Natural killer cell treated with Interleukin-12 subunit alpha and Interleukin-12 subunit beta and Interleukin-15 and Interleukin-18, amount 100 ng/mL, for 72 hours (primary cell): ENCODE results near the gene TMEM250. TPM values are rescaled to one million over a fixed set of nuclear protein-coding genes. Genes with fewer than 3 reads are reported as not detected.

Experiments used
- ATAC-seq, 2 donors: fragments of 150-1000 bp; cut with Tn5 transposase in 1 of 2; sonication (Bioruptor Pico), chemical (Tn5 transposase) in 1 of 2; 2 replicates each; pipeline ENCODE4 v1.10.0; 2021
- DNase-seq: peaks from one replicate; pipeline ENCODE4 v3.0.0; 2022; ENCODE audit warnings: low spot score
- H3K27ac Mint-ChIP-seq, 2 donors: 1 replicate in 1 of 2; 2 replicates in 1 of 2; pipeline ENCODE4 v1.8.0; 2022; ENCODE audit warnings: mixed read lengths in 2 of 2, mild to moderate bottlenecking in 1 of 2, moderate library complexity in 1 of 2
- H3K27me3 Mint-ChIP-seq, 2 donors: 1 replicate in 1 of 2; 2 replicates in 1 of 2; pipeline ENCODE4 v1.8.0; 2022; ENCODE audit warnings: mixed read lengths in 2 of 2
- H3K36me3 Mint-ChIP-seq: one replicate; pipeline ENCODE4 v1.8.0; 2022; ENCODE audit warnings: mixed read lengths
- H3K4me1 Mint-ChIP-seq, 2 donors: 1 replicate in 1 of 2; 2 replicates in 1 of 2; pipeline ENCODE4 v1.8.0; 2022; ENCODE audit warnings: low read depth in 2 of 2, mixed read lengths in 2 of 2, mild to moderate bottlenecking in 1 of 2
- H3K4me3 Mint-ChIP-seq: one replicate; pipeline ENCODE4 v1.8.0; 2022; ENCODE audit warnings: mixed read lengths
- H3K9me3 Mint-ChIP-seq: 2 replicates; pipeline ENCODE4 v1.8.0; 2022; ENCODE audit warnings: mixed read lengths
- total RNA-seq, 2 donors: library from RNA; stranded (reverse); gene quantifications; one replicate each; pipeline ENCODE4 v1.2.3, GENCODE V29; 2022

The TMEM250 gene
- total RNA-seq, 2 donors from 2014 or later = 29.1 to 42.3 TPM

- ATAC-seq = no peak
- H3K4me1 Mint-ChIP-seq = peaks cover 0 to 7% of the 10 kb centered on the region in 2 donors
These were observed 13.2 kb upstream of the TMEM250 start for GRCh38 chr9:136131629-136132511.

GRCh38 chr9:136129176-136129575 lies 10.5 kb upstream of the TMEM250 start:
- H3K27me3 Mint-ChIP-seq = peaks cover 24 to 39% of the 10 kb centered on the region in 2 donors
- H3K4me1 Mint-ChIP-seq = peaks cover 0 to 5% of the 10 kb centered on the region in 2 donors
- no peaks in the 10 kb centered on the region for H3K36me3 Mint-ChIP-seq
- no peaks in the 10 kb centered on the region for H3K9me3 Mint-ChIP-seq
- H3K4me3 Mint-ChIP-seq = no peak overlapping the region
- no peak for ATAC-seq
- H3K27ac Mint-ChIP-seq = no peak overlapping the region
- no peak for DNase-seq

More at GRCh38 chr9:136131629-136132511, 13.2 kb upstream of the TMEM250 start:
- Mint-ChIP-seq H3K27ac (no peak overlapping the region), H3K9me3 (no peaks in the 10 kb centered on the region), H3K27me3 (peaks cover 17 to 31% of the 10 kb centered on the region in 2 donors), H3K36me3 (no peaks in the 10 kb centered on the region), H3K4me3 (no peak overlapping the region)
- DNase-seq = no peak

- DNase-seq (no peak), ATAC-seq (no peak)
- H3K4me3 Mint-ChIP-seq = no peak overlapping the region
- H3K9me3 Mint-ChIP-seq = no peaks in the 10 kb centered on the region
- H3K4me1 Mint-ChIP-seq = peaks cover 0 to under 1% of the 10 kb centered on the region in 2 donors
- no peak overlapping the region for H3K27ac Mint-ChIP-seq
- peaks cover 17 to 36% of the 10 kb centered on the region in 2 donors for H3K27me3 Mint-ChIP-seq
- no peaks in the 10 kb centered on the region for H3K36me3 Mint-ChIP-seq
These were observed 9.8 kb upstream of the TMEM250 start for GRCh38 chr9:136128436-136128835.

- H3K9me3 Mint-ChIP-seq = no peaks in the 10 kb centered on the region
- DNase-seq (no peak), ATAC-seq (no peak)
- no peak overlapping the region for H3K4me3 Mint-ChIP-seq
- H3K27me3 Mint-ChIP-seq = peaks cover 17 to 36% of the 10 kb centered on the region in 2 donors
- no peaks in the 10 kb centered on the region for H3K36me3 Mint-ChIP-seq
- peaks cover 0 to 5% of the 10 kb centered on the region in 2 donors for H3K4me1 Mint-ChIP-seq
- H3K27ac Mint-ChIP-seq = no peak overlapping the region
These were observed 8.6 kb upstream of the TMEM250 start for GRCh38 chr9:136127313-136127712.

- Mint-ChIP-seq H3K9me3 (no peaks in the 10 kb centered on the region), H3K27me3 (peaks cover 17 to 22% of the 10 kb centered on the region in 2 donors), H3K4me1 (peaks cover 0 to 5% of the 10 kb centered on the region in 2 donors), H3K4me3 (no peak overlapping the region), H3K36me3 (no peaks in the 10 kb centered on the region), H3K27ac (no peak overlapping the region)
- ATAC-seq = no peak
- DNase-seq = no peak
These were observed 6.5 kb upstream of the TMEM250 start for GRCh38 chr9:136124976-136125692.

- no peaks in the 10 kb centered on the region for H3K9me3 Mint-ChIP-seq
- H3K27ac Mint-ChIP-seq = no peak overlapping the region
- DNase-seq (peak; percentile 83), ATAC-seq (no peak)
- H3K4me3 Mint-ChIP-seq = no peak overlapping the region
- H3K27me3 Mint-ChIP-seq = peaks cover 15% of the 10 kb centered on the region in 2 donors
- H3K36me3 Mint-ChIP-seq = no peaks in the 10 kb centered on the region
- H3K4me1 Mint-ChIP-seq = peaks cover 0 to 5% of the 10 kb centered on the region in 2 donors
These were observed 4.0 kb upstream of the TMEM250 start for GRCh38 chr9:136122425-136123383.

- Mint-ChIP-seq H3K27me3 (peaks cover 9 to 12% of the 10 kb centered on the region in 2 donors), H3K27ac (no peak overlapping the region), H3K9me3 (no peaks in the 10 kb centered on the region), H3K4me3 (no peak overlapping the region), H3K36me3 (no peaks in the 10 kb centered on the region), H3K4me1 (peaks cover 0 to 5% of the 10 kb centered on the region in 2 donors)
- ATAC-seq (no peak), DNase-seq (no peak)
These were observed 3.1 kb upstream of the TMEM250 start for GRCh38 chr9:136121801-136122200.

GRCh38 chr9:136120438-136120844 lies 1.8 kb upstream of the TMEM250 start:
- Mint-ChIP-seq H3K27ac (no peak overlapping the region), H3K4me3 (no peak overlapping the region), H3K4me1 (peaks cover 0 to 5% of the 10 kb centered on the region in 2 donors), H3K9me3 (no peaks in the 10 kb centered on the region), H3K36me3 (no peaks in the 10 kb centered on the region), H3K27me3 (peaks cover 8 to 10% of the 10 kb centered on the region in 2 donors)
- no peak for ATAC-seq
- no peak for DNase-seq

- Mint-ChIP-seq H3K4me1 (peaks cover 0 to 5% of the 10 kb centered on the region in 2 donors), H3K9me3 (no peaks in the 10 kb centered on the region), H3K27me3 (peaks cover 3 to 5% of the 10 kb centered on the region in 2 donors), H3K27ac (no peak overlapping the region), H3K36me3 (no peaks in the 10 kb centered on the region), H3K4me3 (no peak overlapping the region)
- DNase-seq (no peak), ATAC-seq (no peak)
These were observed 1.3 kb upstream of the TMEM250 start for GRCh38 chr9:136119883-136120393.

GRCh38 chr9:136119061-136119882 lies 597 bp upstream of the TMEM250 start:
- Mint-ChIP-seq H3K36me3 (no peaks in the 10 kb centered on the region), H3K9me3 (no peaks in the 10 kb centered on the region), H3K4me3 (peak overlapping the region; percentile 54), H3K4me1 (peaks cover 0 to 5% of the 10 kb centered on the region in 2 donors), H3K27me3 (peaks cover 0 to 3% of the 10 kb centered on the region in 2 donors), H3K27ac (no peak overlapping the region)
- DNase-seq (no peak), ATAC-seq (peak; percentile 2 to 41)

- no peaks in the 10 kb centered on the region for H3K9me3 Mint-ChIP-seq
- H3K4me1 Mint-ChIP-seq = peaks cover 8 to 10% of the 10 kb centered on the region in 2 donors
- no peak for DNase-seq
- H3K4me3 Mint-ChIP-seq = peak overlapping the region; percentile 76
- H3K27ac Mint-ChIP-seq = peak overlapping the region in 1 of 2 donors; percentile 37
- H3K36me3 Mint-ChIP-seq = no peaks in the 10 kb centered on the region
- H3K27me3 Mint-ChIP-seq = no peaks in the 10 kb centered on the region
- ATAC-seq = no peak
These were observed 757 bp downstream of the TMEM250 start for GRCh38 chr9:136117916-136118319.

- H3K36me3 Mint-ChIP-seq = no peaks in the 10 kb centered on the region
- no peaks in the 10 kb centered on the region for H3K9me3 Mint-ChIP-seq
- ATAC-seq (no peak), DNase-seq (no peak)
- peak overlapping the region in 1 of 2 donors; percentile 37 for H3K27ac Mint-ChIP-seq
- no peaks in the 10 kb centered on the region for H3K27me3 Mint-ChIP-seq
- peaks cover 5 to 8% of the 10 kb centered on the region in 2 donors for H3K4me1 Mint-ChIP-seq
- peak overlapping the region; percentile 76 for H3K4me3 Mint-ChIP-seq
These were observed 1.3 kb downstream of the TMEM250 start for GRCh38 chr9:136117291-136117915.
